Psoas muscle (tissue), 8 donors: ENCODE data around the gene SRPK1. TPM values are rescaled to one million over a fixed set of nuclear protein-coding genes. Genes with fewer than 3 reads are reported as not detected.

Experiments used
- ATAC-seq, 4 donors: fragments of 200-7000 bp; cut with Tn5 transposase; one replicate each; pipeline ENCODE4 v1.9.1; 2020; ENCODE audit warnings: moderate library complexity in 3 of 4, mild to moderate bottlenecking in 2 of 4
- DNase-seq, 2 donors: peaks; one replicate each; pipeline ENCODE4 v3.0.0-alpha.2; 2020
- H3K27ac ChIP-seq: fragments of 200-600 bp; one replicate; pipeline ENCODE4 v1.8.0; 2022
- H3K27me3 ChIP-seq, 3 donors: fragments of 200-600 bp in 1 of 3; one replicate each; pipeline versions ENCODE4 v1.6.1 to v1.8.0; 2013 to 2022; ENCODE audit warnings: low read length in 2 of 3, mild to moderate bottlenecking in 2 of 3, moderate library complexity in 1 of 3; ENCODE audit not compliant: insufficient read depth in 3 of 3
- H3K36me3 ChIP-seq, 2 donors: fragments of 200-600 bp in 1 of 2; one replicate each; pipeline versions ENCODE4 v1.6.1 to v1.8.0; 2013 to 2022; ENCODE audit warnings: low read depth in 1 of 2, mild to moderate bottlenecking in 1 of 2, moderate library complexity in 1 of 2; ENCODE audit not compliant: insufficient read depth in 1 of 2
- H3K4me1 ChIP-seq: fragments of 200-600 bp; one replicate; pipeline ENCODE4 v1.8.0; 2022
- H3K4me3 ChIP-seq: fragments of 200-600 bp; one replicate; pipeline ENCODE4 v1.8.0; 2022; ENCODE audit warnings: mild to moderate bottlenecking
- H3K9me3 ChIP-seq: fragments of 200-600 bp; one replicate; pipeline ENCODE4 v1.8.0; 2022
- WGBS, 3 donors: extraction: QIAGEN DNeasy Blood & Tissue Kit; methylation state at CpG; one replicate each; pipeline versions ENCODE4 v1.1.6 to v1.1.7; 2013; 5-methylcytosine and 5-hydroxymethylcytosine counted together
- intact Hi-C, 2 donors: fragments of 100-400 bp; cut with DNase I; formaldehyde crosslinking; loops; one replicate each; pipeline versions ENCODE4 v1.11.0 to v1.14.2; 2022
- polyA plus RNA-seq, 3 donors: library from polyadenylated mRNA; stranded (reverse); fragments of 200-250 nt; gene quantifications; one replicate each; pipeline ENCODE4 v1.2.3, GENCODE V29; 2013
- total RNA-seq, 4 donors: library from RNA; stranded (reverse); fragmentation: NEBNext Ultra II Directional in 2 of 4; extraction: Animal tissue kit (Norgen Biotek cat#: 25700) in 2 of 4; gene quantifications; one replicate each; pipeline versions ENCODE4 v1.2.1 to v1.2.4, GENCODE V29; 2021 to 2023
- TF ChIP-seq, protein P1 (sequence below): fragments of 200-600 bp; IDR thresholded peaks from one replicate; pipeline ENCODE4 v1.8.0; 2022; ENCODE audit warnings: antibody characterized with exemption
- donor health status: healthy with polysubstance abuse.
- donor health status: DM: no; HTN: no; CAD: no; lungs with moderate emphysema.
- donor health status: Bipolar disorder and iron deficiency.
- donor health status: healthy.
- donor health status: DM: yes; HTN: yes; CAD: no.
- donor health status: DM: no; HTN: no; CAD: no.
- donor health status: DM: no; HTN: no; CAD: no.
- donor health status: DM: yes; HTN: yes; CAD: no.

SRPK1 gene
- total and polyA plus RNA-seq, 7 donors: 12.2 to 46.9 (median 25.7) TPM

DNA sequence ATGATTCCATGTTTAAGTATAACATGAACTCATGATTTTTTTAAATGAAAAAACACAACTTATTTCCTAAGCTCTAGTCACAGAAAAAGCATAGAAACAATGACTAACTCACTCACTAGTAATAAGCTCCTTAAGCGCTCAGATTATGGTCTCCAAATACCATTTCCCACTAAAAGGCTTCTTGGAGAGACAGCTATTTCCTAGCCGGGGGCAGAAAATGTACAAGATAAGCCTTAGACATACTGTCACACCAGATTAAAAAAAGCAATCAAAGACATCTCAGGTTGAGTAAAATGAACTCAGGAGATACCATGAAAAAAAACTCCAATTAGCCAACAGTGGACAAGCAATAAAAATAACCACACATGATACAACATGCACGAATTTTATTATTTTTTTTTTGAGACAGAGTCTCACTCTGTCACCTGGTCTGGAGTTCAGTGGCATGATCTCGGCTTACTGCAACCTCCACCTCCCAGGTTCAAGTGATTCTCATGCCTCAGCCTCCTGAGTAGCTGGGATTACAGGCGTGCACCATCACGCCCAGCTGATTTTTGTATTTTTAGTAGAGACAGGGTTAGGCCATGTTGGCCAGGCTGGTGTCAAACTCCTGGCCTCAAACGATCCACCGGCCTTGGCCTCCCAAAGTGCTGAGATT, 14.9 kb downstream of the SRPK1 start:
- DNase-seq (no peak), ATAC-seq (no peak)
- TF ChIP-seq, protein P1, sequence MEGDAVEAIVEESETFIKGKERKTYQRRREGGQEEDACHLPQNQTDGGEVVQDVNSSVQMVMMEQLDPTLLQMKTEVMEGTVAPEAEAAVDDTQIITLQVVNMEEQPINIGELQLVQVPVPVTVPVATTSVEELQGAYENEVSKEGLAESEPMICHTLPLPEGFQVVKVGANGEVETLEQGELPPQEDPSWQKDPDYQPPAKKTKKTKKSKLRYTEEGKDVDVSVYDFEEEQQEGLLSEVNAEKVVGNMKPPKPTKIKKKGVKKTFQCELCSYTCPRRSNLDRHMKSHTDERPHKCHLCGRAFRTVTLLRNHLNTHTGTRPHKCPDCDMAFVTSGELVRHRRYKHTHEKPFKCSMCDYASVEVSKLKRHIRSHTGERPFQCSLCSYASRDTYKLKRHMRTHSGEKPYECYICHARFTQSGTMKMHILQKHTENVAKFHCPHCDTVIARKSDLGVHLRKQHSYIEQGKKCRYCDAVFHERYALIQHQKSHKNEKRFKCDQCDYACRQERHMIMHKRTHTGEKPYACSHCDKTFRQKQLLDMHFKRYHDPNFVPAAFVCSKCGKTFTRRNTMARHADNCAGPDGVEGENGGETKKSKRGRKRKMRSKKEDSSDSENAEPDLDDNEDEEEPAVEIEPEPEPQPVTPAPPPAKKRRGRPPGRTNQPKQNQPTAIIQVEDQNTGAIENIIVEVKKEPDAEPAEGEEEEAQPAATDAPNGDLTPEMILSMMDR: no peak
- H3K4me3 ChIP-seq: no peak overlapping the region
- 74 to 85% (median 84%) methylated on average over 8 of the region's 8 CpGs for WGBS, 3 donors
- H3K27ac ChIP-seq: no peak overlapping the region
- no peaks in the 10 kb centered on the region for H3K4me1 ChIP-seq
- H3K27me3 ChIP-seq: no peaks in the 10 kb centered on the region
- intact Hi-C loops: no loop called here
- peaks cover 0 to 11% of the 10 kb centered on the region in 2 donors for H3K36me3 ChIP-seq
- H3K9me3 ChIP-seq: peaks cover 9% of the 10 kb centered on the region

DNA sequence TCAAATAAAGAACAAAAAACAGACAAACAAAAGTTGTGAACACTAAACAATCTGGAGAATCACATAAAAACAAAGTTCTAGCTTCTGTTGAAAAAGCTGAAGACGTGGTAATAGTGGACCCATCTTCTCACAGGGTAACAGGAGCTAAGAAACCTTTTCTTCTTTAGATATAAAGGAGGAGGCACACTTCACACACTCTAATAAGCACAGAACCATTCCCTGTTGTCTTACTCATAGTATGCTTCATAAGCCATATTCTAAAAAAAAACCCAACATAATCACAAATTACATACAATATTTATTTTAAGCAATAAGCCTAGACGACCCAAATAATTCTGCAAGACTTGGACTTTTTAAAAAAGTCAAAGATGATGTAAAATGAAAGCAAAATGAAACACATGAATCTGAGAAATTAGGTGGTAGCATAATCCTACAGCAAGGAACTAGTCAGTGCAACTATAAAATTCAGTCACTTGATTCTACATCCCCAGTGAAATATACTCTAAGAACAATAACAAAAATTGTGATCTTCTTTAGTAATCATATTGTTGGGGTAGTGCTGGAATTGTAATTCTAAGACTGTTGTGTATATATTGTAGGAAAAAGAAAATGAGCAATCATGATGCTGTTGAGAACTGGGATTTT, 15.6 kb downstream of the SRPK1 start:
- no peaks in the 10 kb centered on the region for H3K27me3 ChIP-seq
- no peak overlapping the region for H3K27ac ChIP-seq
- TF ChIP-seq, protein P1: no peak
- ATAC-seq (no peak), DNase-seq (no peak)
- intact Hi-C loops: no loop called here
- peaks cover 3% of the 10 kb centered on the region for H3K4me1 ChIP-seq
- H3K9me3 ChIP-seq: peaks cover 9% of the 10 kb centered on the region
- H3K4me3 ChIP-seq: no peak overlapping the region
- 77 to 86% (median 80%) methylated on average over 2 of the region's 2 CpGs for WGBS, 3 donors
- peaks cover under 1 to 11% of the 10 kb centered on the region in 2 donors for H3K36me3 ChIP-seq

DNA sequence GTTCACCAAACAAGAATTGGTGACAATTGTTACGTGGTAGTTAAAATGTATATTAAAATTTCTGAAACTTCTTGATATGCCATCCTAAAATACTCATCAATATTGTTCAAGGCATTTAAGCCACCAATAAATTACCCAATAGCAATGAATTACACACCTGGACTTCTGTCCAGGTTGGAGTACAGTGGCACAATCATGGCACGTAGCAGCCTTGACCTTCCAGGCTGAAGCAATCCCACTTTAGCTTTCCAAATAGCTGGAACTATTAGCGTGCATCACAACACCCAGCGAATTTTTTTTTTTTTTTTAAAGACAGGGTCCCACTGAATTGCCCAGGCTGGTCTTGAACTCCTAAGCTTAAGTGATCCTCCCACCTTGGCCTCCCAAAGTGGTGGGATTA, 17.2 kb downstream of the SRPK1 start:
- TF ChIP-seq, protein P1: no peak
- Histone ChIP-seq H3K4me1 (peaks cover 5% of the 10 kb centered on the region), H3K4me3 (no peak overlapping the region), H3K9me3 (peaks cover 4% of the 10 kb centered on the region), H3K27ac (no peak overlapping the region), H3K27me3 (no peaks in the 10 kb centered on the region), H3K36me3 (peaks cover 3 to 11% of the 10 kb centered on the region in 2 donors)
- intact Hi-C loops: no loop called here
- DNase-seq: no peak
- 96 to 100% (median 98%) methylated on average over 4 of the region's 4 CpGs for WGBS, 3 donors
- no peak for ATAC-seq

DNA sequence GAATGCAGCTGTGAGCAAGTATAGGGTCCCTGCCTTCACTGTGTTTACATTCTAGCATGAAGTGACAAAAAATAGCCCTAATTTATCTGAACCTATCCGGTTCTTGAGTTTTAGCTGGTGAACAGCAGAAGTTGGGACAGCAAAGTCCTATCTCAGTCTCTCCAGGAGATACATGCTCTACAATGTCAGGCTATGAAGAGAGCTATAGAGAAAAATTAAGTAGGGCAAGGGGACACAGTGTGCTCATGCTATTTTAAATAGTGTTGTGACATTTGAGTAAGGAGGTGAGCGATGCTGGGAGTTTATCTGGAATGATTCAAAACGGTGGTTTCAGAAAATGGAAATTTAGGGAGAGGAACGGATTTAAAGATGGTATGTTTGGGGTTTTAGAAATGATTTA, 20.4 kb downstream of the SRPK1 start:
- Histone ChIP-seq H3K4me3 (no peak overlapping the region), H3K27me3 (no peaks in the 10 kb centered on the region), H3K4me1 (peaks cover 5% of the 10 kb centered on the region), H3K27ac (no peak overlapping the region), H3K36me3 (peaks cover 3 to 11% of the 10 kb centered on the region in 2 donors), H3K9me3 (no peaks in the 10 kb centered on the region)
- TF ChIP-seq, protein P1: no peak
- 64 to 89% (median 83%) methylated on average over 4 of the region's 4 CpGs for WGBS, 3 donors
- DNase-seq (no peak), ATAC-seq (peak in 2 of 4 donors; percentile 55 to 69)
- intact Hi-C loops: no loop called here
